Measurements from ENCODE around the gene SELENOO.
A peak's percentile ranks its signal among the peaks of the same experiment; 100 is the strongest.

Gene SELENOO

DNA sequence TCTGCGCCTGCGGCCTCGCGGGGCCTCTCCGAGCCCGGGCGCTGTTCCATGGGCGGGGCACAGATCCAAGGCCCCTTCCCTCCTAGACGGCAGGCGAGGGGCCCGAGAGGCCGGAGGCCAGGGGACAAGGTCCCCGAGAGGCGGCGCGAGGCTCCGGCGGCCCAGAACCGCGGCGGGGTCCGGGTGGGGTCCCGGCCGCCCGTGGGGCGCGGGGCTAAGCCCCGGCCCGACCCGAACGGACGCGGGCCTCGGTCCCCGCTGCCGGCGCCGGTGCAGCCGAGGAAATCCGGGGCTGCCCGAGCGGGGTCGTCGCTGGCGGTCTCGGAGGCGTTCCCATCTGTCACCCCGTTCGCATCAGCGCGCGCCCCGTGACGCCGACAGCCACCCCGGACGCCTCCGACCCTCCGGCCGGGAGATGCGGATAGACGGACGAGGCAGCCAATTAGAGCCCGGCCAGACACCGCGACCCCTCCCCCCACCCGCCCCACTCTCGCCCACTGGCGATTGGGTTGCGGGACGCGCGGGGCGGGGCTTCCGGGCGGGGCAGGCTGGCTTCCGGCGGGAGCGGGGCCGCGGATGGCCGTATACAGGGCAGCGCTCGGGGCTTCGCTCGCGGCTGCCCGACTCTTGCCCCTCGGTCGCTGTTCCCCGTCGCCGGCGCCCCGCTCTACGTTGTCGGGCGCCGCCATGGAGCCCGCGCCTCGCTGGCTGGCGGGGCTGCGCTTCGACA, at the start of gene SELENOO:
Gene SELENOO, plus strand, starts transcription at position 551 of the 730 bp plus-strand sequence. Its CDS starts 26 bp downstream, at position 577.
- DNase-seq (ENCODE audit: low spot score) = peak; percentile 100
- in situ Hi-C loops (cut with MboI; ENCODE audit: low pct_unique_long_range_greater_than_20kb, low sequenced_read_pairs, unreplicated experiment) = loop anchor here (10.0 kb wide), 1 partner anchor 56 kb away; no protein-coding TSS in a partner anchor
- TF ChIP-seq CTCF (IDR thresholded peaks at IDR 0.05; ENCODE audit: extremely low read depth, insufficient read depth, missing control alignments) = no peak

DNA sequence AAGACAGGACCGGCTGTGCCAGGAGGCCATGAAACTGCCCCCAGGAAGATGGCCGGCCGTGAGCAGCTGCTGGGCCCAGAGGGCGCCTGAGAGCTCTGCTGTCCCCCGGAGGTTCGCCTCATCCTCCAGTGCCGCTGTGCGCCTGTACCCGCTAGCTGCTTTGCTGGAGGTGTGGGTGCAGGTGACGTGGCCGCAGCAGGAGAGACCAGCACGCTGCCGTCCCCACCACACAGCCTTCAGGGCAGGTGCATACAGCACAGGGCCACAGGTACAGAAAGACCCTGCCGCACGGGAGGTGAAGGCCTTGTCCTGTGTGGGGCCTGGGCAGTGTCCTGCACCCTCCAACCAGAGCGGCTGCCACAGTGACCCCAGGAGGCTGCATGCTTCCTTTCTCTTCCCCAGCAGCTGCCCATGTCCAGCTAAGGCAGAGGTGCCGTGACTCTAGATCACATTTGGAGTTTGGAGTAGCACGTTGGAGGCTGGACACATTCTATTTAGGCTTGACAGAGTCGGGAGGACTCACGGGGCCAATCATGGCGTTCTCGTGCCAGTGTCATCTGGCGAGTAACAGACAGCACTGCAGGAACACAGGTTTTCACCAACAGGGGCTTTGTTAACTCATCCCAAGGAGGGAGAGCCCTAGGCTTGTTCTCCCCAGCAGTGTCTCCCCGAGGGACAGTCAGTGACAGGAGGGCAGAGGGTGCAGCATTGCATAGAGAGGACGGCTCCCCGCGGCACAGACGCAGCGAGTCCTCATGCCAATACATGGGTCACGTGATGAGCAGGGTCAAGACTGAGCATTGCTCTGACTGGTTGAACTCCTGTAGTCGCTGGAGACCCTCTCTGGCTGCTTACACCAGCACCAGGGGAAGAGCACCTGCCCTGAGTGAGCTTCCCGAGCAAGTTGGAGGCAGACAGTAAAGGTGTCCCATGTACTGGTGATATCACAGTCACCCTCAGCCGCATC, 49.0 kb upstream of the SELENOO start:
- DNase-seq (ENCODE audit: low spot score) = no peak
- in situ Hi-C loops (cut with MboI; ENCODE audit: low pct_unique_long_range_greater_than_20kb, low sequenced_read_pairs, unreplicated experiment) = no loop called here
- TF ChIP-seq CTCF (IDR thresholded peaks at IDR 0.05; ENCODE audit: extremely low read depth, insufficient read depth, missing control alignments) = no peak

GRCh38 chr22:50153056-50153755, 47.6 kb upstream of the SELENOO start:
- in situ Hi-C loops (cut with MboI; ENCODE audit: low pct_unique_long_range_greater_than_20kb, low sequenced_read_pairs, unreplicated experiment) = no loop called here
- no peak for DNase-seq (ENCODE audit: low spot score)
- TF ChIP-seq CTCF (IDR thresholded peaks at IDR 0.05; ENCODE audit: extremely low read depth, insufficient read depth, missing control alignments) = no peak

GRCh38 chr22:50153756-50154140, 47.1 kb upstream of the SELENOO start:
- no peak for DNase-seq (ENCODE audit: low spot score)
- in situ Hi-C loops (cut with MboI; ENCODE audit: low pct_unique_long_range_greater_than_20kb, low sequenced_read_pairs, unreplicated experiment) = no loop called here
- TF ChIP-seq CTCF (IDR thresholded peaks at IDR 0.05; ENCODE audit: extremely low read depth, insufficient read depth, missing control alignments) = no peak

GRCh38 chr22:50157709-50158375, 43.0 kb upstream of the SELENOO start:
- TF ChIP-seq CTCF (IDR thresholded peaks at IDR 0.05; ENCODE audit: extremely low read depth, insufficient read depth, missing control alignments) = no peak
- in situ Hi-C loops (cut with MboI; ENCODE audit: low pct_unique_long_range_greater_than_20kb, low sequenced_read_pairs, unreplicated experiment) = no loop called here
- no peak for DNase-seq (ENCODE audit: low spot score)

DNA sequence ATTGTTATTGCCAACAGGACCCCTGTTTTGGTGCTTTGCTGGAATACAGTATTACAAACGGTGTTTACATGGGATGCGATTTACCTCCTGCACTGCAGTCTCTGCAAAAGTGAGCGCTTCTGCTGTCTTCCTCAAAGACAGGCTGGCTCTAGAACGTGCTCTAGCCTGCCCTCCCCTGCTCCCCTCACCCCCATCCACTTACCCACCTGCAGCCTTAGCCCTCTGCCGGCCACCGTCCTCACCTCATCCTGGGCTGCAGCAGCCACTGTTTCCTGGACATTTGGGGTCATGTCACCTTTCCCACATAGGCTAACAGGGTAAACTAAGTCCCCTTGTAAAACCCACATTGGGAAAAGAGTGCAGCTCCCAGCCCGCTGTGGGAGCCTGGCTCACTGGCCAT, 39.9 kb upstream of the SELENOO start:
- in situ Hi-C loops (cut with MboI; ENCODE audit: low pct_unique_long_range_greater_than_20kb, low sequenced_read_pairs, unreplicated experiment) = no loop called here
- TF ChIP-seq CTCF (IDR thresholded peaks at IDR 0.05; ENCODE audit: extremely low read depth, insufficient read depth, missing control alignments) = no peak
- DNase-seq (ENCODE audit: low spot score) = no peak

All from GM13977 (cell line).